GM21423 (cell line): ENCODE data around the gene PLA2G2C.

Source experiments
- ATAC-seq: cut with Tn5 transposase; IDR thresholded peaks from one replicate; pipeline ENCODE4 v1.9.1; 2021; ENCODE audit warnings: mild to moderate bottlenecking, moderate library complexity; ENCODE audit not compliant: unreplicated experiment

Gene PLA2G2C

DNA sequence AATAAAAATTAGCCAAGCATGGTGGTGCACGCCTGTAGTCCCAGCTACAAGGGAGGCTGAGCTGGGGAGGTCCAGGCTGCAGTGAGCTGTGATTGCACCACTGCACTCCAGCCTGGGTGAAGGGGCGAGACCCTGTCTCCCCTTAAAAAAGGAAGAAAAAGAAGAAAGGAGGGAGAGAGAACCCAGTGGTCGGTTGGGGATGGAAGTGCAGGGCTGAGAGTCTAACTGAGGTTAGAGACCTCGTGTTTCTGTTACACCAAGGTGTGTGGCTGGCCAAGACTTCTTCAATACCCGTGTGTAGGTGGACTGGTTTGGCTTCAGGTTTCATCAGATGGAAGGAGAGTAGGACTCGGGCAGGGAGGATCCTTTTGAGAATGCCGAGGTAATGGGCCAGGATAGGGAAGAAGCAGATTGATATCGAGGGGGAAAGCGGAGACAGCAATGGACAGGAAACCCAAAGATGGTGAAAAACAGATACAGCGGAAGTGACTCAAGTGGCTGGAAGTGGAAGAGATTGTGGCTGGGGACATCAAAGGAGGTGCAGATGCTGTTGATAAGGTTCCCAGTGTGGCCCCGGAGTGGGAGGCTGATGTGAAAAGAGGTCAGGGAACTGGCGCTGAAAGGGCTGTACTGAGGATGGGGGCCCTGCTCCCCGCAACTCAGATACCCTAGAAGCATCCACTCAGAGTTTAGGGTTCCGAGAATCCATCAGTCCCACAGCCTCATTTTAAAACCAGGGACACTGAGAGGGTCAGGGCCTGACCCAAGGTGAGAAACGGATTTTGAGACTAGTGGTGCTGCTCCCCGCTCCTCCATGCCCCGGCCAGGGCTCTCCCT lies 1.1 kb downstream of the PLA2G2C start:
- ATAC-seq: no peak

DNA sequence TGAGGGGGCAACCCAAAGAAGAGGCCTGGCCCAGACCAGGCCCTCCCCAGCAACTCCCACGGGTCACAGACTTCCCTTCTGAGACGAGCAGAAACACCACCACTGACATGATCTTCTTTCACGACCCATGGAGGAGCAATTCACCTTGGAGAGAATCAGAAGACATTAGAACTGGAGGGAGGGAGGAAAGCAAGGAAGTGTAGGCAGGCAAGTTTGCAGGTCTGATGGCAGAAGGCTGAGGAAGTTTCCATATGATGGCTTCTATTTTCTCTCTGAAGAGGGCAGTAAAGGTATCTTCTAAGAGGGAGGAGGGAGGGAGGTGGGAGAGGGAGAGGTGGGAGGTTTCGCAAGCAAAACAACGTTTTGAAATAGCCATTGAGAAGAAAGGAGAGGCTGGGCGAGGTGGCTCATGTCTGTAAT lies 1.8 kb downstream of the PLA2G2C start:
- no peak for ATAC-seq

DNA sequence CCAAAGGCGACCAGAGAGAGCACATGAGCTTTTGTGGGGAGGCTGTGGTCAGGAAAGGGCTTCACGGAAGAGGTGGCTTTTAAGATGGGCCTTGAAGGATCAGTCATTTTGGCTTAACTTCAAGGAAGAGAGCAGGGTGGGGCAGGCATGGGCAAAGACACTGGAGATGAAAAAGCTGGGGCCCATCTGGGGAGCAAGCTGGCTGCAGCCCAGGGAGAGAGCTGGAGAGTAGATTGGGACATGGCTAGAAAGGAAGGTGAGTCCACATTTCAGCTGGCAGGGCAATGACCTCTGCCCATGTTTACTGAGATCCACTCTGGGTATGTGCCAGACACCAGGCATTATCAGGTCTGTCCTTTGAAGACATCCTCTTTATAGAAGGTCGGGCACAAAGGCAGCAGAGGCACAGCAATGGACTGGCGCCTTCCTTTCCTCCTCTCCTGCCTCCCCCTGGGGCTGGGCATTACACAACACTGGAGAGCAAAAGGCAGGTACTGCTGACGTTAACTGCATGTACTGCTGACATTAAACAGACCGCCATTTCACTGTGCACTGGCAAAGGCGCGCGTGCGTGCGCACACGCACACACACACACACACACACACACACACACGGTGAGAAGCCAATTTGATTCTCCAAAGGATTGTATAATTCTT lies 2.6 kb downstream of the PLA2G2C start:
- ATAC-seq: no peak

DNA sequence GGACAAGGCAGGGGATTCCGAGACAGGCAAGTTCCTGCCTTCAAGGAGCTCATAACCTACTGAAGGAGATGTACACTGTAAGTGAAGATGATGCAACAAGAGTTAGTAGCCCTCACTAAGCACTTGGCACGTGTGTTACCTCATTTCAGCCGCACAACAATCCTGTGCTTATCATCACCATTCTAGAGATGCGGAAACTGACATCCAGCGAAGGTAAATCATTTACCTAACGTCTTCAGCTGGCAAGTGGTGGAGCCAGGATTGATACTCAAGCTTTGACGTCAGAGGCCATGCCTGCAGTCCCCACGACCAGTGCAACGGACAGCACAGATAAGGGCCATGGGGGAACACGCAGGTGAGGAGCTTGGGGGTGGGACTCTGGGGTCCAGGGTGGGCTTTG lies 3.3 kb downstream of the PLA2G2C start:
- no peak for ATAC-seq

DNA sequence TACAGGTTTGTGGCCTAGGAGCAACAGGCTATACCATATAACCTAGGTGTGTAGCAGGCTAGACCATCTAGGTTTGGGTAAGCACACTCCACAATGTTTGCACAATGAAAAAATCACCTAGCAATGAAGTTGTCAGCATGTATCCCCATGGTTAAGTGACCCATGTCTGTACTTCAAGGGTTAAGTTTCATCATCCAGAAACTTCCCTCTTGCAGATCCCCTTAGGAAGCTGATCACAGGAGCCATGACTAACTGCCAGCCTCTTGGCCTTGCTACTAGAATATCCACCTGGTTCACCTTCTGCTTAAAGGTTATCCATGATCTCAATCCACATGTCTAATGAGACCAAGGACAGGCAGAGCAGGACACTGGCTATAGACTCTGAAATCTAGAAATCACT lies 3.9 kb downstream of the PLA2G2C start:
- ATAC-seq: no peak

DNA sequence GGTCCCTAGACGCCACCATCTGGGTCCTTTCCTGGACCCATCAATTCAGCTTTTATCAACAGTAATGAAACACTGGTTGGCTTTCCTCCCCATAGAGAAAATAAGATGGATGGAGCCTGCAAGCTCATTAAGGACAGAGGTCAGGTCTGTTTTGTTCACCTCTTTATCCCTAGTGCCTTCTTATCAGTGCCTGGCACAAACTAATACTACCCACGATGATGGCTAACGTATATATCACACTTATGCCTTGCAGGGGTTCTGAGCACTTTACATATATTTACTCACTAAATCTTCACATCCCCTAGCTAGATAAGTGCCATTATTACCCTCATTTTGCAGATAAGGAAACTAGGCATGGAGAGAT lies 5.5 kb downstream of the PLA2G2C start:
- no peak for ATAC-seq

DNA sequence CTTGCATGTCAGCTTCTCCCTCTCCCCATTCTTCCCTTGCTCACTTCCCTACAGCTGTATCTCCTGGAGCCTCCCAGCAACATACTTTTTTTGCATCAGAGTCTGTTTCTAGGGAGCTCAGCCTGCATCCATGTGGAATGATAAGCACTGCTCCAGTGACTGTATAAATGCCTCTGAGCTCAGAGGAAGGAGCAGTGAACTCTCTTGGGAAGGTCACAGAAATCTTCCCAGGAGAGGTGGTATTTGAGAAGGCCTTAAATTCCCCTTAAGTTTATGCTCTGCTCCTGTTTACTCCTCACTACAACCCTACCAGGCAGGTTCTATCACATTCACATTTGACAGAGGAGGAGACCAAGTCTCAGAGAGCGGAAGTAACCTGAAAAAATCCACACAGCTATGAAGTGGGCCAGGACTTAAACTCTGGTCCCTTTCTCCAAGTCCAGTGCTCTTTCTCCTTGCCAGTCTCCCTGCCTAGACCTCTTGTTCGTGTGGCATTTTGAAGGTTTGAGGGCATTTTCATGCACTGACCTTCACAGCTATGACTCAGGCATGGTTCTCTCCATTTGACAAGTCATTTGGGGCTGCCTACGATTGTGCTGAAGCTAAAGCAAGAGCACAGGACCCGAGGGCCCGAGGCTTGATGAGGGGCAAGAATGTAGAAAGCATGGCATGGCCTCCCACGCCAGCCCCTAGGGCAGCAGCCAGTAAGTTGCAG lies 6.0 kb downstream of the PLA2G2C start:
- ATAC-seq: no peak

DNA sequence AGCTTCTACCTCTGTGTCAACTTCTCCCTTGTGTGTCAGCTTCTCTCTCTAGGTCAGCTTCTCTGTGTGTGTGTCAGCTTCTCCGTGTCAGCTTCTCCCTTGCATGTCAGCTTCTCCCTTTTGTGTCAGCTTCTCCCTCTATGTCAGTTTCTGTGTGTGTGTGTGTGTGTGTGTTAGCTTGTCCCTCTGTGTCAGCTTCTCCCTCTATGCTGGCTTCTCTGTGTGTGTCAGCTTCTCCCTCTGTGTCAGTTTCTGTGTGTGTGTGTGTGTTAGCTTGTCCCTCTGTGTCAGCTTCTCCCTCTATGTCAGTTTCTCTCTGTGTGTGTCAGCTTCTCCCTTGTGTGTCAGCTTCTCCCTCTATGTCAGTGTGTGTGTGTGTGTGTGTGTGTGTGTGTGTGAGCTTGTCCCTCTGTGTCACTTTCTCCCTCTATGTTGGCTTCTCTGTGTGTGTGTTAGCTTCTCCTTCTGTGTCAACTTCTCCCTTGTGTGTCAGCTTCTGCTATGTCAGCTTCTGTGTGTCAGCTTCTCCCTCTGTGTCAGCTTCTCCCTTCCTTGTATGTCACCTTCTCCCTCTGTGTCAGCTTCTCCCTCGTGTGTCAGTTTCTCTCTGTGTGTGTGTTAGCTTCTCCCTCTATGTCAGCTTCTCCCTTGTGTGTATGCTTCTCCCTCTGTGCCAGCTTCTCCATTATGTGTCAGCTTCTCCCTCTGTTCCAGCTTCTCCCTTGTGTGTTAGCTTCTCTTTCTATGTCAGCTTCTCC lies 6.8 kb downstream of the PLA2G2C start:
- ATAC-seq: no peak

DNA sequence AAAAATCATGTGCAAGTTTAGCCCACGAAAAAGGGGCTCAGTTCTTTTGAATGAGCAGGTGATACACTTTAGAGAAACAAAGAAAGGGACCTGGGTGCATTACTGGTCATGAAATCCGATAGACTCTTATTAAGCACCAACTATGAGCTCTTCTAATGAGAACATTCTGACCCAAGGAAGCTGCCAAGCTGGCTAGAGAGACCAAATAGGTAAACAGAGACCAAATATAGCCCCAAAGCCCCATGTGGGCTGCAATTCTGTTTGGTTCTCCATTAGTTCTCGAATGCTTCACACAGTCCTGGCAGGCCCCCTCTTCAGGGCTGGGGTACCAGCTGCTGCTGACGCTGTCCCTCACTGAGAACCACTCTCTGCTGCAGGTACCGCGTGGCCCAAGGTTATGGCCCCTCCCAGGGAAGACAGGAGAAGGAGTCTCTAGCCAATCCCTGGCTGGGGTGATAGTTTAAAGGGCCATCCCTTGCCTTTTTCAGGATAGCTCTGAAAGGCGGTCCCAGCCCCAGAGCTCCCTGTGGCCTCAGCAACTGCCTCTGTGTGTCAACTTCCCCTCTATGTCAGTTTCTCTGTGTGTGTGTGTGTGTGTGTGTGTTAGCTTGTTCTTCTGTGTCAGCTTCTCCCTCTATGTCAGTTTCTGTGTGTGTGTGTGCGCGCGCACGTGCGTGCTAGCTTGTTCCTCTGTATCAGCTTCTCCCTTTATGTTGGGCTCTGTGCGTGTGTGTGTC lies 7.5 kb downstream of the PLA2G2C start:
- ATAC-seq: no peak

DNA sequence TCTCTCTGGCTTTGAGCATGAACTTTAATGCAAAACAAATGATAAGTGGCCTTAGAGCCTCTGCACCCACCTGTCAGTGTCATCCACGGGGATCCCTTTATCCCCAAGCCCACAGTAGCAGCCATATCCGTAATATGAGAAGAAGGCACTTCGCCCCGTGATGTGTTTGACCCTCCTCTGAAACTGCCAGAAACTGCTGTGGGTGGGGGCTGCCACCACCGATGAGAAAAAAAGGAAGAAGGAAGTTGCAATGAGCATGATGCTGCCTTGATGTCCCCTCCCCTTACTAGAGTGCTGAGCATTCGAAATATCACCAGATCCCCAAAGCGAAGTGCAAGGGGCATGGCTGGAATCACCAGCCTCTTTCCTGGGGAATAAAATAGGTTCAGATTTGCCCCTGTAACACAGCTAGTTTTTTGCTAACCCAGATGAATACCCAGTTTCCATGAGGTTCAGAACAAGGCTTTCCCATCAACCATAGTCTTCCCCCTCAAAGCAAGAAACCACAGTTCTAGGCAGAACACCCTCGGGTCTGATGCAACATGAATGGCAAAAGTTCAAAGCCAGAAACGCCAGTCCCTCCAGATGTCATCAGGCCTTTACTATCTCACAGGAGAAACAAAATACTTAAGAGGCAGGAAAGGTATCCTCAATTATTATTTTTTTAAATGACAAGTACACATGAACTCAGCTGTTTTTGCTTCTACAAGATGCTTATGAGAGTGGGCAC lies 11.2 kb downstream of the PLA2G2C start:
- no peak for ATAC-seq

DNA sequence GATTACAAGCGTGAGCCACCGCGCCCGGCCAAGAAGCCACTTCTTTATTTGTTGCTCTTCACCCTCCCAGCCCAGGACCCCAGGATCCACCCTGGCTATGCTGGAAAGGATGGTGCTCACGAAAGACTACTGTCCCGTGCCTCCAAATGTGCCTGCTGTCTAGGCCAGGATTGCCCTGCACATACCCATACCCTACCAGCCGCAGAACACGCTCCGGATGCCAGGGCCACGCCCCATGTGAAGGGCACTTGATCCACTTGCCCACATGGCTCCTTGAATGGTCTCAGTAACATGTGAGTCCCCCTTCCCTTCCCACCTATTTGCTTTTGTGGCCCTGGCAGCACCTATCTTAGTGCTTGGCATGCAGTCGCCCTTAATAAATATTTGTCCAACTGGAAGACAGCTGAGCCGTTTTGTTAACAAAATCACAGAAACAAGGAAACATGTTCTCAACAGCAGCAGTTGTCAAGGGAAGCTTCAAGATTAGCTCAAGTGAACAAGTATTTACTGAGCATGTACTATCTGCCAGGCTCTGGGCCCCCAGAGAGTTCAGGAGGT lies 14.2 kb downstream of the PLA2G2C start:
- ATAC-seq: no peak

DNA sequence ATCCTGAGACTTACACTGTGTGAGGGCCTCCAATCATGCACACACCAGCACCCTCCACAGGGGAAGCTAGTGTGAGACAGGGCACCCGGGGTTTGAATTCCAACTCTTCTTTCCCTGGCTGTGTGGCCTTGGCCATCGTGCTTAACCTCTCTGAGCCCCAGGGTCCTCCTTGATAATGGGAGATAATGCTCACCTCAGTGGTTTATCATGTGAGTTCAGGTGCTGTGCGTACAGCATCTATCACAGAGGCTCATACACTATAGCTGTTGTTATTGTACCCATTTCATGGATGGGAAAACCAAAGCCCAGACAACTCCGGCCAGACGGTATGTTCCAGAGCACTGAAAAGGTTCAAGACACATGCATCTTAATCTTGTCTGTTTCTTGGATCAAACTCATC lies 16.4 kb downstream of the PLA2G2C start:
- ATAC-seq: no peak

DNA sequence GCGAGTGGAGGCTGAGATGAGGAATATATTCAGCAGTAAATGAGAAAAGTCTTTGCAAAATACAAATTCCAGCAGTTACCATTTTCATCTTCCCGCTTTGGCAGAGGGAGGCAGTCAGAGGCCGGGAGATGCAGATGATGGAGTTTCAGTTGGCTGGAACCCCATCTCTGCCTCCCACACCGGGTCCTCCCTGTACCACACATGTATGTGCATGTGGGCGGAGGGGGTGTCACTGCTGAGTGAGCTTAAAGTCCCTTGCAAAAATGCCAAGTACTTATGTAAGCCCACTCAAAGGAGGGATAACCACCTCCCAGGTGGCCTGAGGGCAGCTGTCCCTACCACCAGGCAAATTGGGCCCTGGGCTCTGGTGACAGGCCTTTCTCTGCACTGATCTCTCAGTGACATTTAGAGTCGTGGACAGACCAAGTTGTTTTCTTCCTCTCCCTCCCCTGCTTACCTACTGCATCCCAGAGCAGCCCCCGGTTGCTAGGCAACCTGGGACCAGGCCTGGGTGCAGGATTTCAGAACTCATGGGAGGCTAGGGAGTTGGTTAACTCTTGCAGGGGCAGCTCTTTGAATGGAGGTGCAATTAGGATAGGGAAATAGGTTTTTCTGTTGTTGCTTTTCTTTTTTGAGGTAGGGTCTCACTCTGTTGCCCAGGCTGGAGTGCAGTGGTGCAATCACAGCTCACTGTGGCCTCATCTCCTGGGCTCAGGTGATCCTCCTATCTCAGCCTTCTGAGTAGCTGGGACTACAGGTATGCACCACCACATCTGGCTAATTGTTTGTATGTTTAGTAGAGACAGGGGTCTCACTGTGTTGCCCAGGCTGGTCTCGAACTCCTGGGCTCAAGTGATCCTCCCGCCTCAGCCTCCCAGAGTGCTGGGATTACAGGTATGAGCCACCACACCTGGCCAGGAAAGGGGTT lies 17.5 kb downstream of the PLA2G2C start:
- no peak for ATAC-seq

DNA sequence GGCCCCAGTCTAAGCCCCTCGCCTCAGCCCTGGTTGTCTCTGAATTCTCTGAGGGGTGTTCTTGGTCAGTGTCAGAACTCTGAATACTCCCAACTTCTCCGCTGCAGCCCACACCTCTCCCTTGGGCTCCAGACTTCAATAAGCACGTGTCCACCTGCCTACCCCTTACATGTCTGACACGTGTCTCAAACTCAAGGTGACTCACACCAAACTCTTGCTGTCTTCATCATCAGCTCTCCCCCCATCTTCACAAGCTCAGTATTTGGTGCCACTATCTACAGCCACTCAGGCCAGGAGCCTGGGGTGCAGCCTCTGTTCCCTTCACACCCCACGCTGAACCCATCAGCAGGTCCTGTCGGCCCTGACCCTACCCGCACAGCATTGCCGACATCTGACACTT lies 19.2 kb downstream of the PLA2G2C start:
- no peak for ATAC-seq

DNA sequence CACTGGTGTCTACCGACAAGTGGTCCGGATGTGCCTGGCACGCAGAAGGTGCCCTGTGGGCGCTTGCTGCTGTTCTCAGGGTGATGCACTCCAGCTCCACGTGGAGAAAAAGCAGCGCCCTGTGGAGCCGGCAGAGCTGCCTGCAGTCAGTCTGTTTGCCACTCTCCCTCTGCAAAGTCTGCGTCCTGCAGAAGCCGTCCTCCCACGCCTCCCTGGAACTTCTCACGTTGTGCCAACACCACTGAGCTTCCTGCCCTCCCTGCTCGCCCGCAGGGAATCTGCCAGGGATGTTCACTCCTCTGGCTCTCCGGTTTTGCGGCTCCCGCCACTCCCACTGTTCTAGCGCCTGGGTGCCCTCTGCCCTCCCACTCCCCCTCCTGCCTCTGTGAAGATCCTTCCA lies 20.3 kb downstream of the PLA2G2C start:
- ATAC-seq: no peak

DNA sequence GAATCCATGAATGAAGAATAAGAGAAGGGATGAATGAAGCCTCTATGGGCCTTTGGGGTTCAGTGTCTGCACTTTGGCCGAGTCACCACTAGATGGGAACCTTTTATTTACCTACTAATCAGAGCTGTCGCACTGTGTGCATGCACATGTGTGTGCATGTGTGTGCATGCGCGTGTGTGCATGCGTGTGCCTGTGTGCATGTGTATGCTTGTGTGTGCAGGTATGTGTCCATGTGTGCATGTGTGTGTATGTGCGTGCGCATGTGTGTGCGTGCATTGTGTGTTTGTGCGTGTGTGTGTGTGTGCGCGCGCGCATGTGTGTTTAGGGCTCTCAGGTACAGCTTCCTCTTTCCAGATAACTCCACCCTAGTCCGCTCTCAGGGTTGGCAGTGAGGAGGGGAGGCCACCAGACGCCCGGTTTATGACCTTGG lies 20.8 kb downstream of the PLA2G2C start:
- no peak for ATAC-seq

DNA sequence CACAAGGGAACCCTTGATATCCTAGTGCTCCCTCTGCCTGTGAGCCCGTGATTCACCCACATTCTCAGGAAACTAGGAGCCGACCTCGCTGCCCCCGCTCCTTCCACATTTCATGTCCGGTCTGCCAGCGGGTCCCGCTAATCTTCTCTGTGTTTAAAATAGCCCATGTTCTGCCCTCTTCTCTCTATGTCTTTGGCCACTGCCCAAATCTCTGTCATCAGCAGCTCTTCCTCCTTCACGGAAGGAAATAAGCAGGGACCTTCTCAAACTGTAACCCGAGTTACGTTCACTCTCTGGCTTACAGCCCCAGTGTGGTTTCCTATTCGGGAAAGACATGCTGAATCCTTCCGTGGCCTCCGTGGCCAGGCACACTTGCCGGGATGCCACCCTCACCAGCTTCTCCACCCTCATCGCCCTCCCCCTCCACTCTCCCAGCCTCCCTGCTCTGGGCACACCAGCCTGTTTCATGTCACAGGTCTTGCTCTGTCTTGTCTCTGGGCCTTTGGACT lies 21.6 kb downstream of the PLA2G2C start:
- no peak for ATAC-seq

DNA sequence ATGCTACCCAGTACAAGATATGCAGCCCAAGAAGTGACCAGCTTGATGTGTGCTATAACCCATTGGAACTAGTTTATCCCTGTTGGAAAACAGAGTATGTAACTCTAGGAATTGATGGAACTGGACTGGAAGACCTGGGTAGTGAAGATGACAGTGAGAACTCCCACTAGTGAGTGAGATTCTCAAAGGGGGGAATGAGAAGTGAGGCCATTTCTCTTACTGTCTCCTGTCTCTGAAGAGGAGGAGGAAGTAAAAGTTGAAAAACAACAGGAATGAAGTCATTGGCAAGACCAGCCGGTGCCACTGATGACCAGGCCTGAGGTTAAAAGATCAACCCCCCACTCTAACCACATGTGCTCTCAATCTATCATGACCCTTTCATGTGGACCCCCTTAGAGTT lies 26.3 kb downstream of the PLA2G2C start:
- ATAC-seq: no peak
